GM21360 (cell line): ENCODE results near the gene UGGT1.
"Not testable (repeated sequence)": the region's sequence is repeated elsewhere in the genome, so short reads cannot be mapped to it uniquely, and the experiment has no call there.

Source experiments
- ATAC-seq: cut with Tn5 transposase; IDR thresholded peaks from one replicate; pipeline ENCODE4 v1.9.1; 2021; ENCODE audit warnings: mild to moderate bottlenecking, moderate library complexity; ENCODE audit not compliant: unreplicated experiment

UGGT1 gene

DNA sequence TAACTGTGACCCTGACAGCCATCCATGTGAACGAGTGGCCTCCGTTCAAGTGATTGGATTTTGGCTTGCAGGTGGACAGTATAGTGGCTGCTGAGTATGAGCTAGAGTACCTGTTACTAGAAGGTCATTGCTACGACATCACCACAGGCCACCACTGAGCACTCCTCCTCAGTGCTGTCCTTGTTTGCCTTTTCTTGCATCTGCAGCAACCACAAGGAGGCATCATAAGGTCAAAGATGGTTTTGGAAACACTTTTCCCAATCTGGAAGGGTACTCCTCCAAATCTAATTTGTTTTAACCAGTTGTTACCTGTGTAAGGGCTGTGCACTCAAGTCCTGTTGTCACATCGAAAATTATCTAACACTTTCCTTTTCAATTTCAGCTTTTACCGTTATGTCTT lies 81.2 kb downstream of the UGGT1 start:
- no peak for ATAC-seq

DNA sequence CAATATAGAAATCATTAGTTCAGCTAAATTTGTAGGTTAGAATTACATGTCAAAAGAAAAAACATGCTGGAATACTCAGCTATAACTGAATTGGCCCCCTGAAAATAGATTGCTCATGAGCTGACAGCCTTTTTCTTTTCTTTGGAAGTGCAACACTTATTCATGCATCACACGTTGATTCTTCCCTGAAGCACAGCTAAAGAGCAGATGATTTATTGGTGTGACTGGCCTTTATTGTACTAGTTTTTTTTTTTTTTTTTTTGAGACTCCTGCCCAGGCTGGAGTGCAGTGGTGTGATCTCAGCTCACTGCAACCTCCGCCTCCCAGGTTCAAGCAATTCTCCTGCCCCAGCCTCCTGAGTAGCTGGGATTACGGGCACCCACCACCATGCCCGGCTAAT lies 83.1 kb downstream of the UGGT1 start:
- not testable (repeated sequence) for ATAC-seq

DNA sequence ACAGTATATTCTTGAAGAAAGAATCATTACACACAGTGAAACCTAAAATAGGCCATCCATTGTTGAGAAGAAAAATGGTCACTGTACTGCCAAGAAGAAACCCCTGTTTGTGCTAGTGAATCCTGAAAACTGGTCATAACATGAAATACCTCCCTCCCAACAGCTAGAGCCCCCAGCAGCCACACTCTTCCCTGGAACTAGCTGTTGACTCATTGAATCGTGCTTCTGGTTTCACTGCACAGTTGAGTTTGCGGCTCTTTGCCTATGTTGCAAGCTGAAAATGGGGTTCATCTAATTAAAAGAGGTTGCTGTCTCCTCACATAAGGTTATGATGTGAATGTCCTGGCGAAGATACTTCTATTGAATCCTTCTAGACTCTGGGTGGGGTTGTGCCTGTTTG lies 86.3 kb downstream of the UGGT1 start:
- no peak for ATAC-seq

DNA sequence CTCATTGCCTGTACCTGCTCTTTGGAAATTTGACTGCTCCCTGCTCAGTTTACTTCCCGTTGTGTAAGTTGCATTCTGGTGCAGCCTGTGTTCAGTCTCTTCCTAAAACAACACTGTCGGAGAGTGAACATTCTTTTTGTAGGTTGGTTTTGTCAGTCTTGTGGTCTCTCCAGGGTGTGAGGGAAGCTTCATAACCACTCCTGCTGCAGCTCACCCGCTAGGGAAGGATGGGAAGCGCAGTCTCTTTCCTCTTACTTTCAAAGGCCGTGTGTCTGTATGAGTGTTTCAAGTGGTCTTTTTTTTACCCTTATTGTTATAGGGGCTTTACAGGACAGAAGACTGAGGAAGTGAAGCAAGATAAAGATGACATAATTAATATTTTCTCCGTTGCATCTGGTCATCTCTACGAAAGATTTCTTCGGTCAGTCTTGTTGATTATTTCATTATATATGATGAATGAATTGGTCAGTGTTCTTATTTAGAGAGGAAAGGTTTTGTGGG lies 87.2 kb downstream of the UGGT1 start:
- ATAC-seq = no peak

GRCh38 chr2:128178650-128179460 lies 87.9 kb downstream of the UGGT1 start:
- peak; percentile 74 for ATAC-seq

DNA sequence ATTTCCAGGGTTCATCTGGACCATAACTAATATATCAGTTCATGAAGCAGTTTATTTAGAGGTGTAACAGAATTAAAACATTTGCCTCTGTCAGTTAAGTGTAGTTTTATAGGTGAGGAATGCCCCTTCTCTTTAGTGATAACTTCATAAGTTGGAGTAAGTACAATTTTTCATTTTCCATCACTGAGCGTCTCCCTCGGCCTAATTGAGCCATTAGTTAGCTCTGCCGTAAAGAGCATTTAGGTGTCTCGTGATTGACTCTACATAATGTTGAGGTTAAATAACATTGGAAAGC lies 88.4 kb downstream of the UGGT1 start:
- ATAC-seq = no peak

GRCh38 chr2:128180031-128180430 lies 89.0 kb downstream of the UGGT1 start:
- ATAC-seq = no peak

- no peak for ATAC-seq
Measured at GRCh38 chr2:128185576-128185975, 94.6 kb downstream of the UGGT1 start.

DNA sequence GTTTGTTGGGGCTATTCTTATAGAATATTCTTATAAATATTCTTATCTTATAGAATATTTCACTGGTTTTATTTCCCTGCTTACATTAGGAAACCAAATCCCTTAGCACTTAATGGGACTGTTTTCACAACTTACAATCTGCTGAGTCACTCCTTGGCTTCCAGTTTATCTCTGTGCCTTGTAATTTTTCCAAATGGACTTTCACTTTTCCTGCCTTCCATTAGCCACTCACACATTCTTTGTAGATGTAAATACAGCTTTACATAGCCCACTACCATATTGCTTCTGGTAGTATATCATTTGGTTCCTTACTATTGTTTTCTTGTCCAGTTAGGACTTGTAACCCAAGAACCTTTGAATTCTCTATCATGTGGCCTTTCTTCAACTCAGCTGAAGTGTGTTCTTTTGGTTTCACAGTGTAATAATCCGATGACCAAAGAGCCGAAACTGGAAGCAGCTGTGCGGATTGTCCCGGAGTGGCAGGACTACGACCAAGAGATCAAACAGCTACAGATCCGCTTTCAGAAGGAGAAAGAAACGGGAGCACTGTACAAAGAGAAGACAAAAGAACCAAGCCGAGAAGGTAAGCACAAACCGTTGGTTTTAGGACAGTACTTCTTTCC lies 96.1 kb downstream of the UGGT1 start:
- no peak for ATAC-seq

- no peak for ATAC-seq
Measured at GRCh38 chr2:128195435-128195984, 104.5 kb downstream of the UGGT1 start.

- no peak for ATAC-seq
Measured at GRCh38 chr2:128196026-128196425, 105.0 kb downstream of the UGGT1 start.

DNA sequence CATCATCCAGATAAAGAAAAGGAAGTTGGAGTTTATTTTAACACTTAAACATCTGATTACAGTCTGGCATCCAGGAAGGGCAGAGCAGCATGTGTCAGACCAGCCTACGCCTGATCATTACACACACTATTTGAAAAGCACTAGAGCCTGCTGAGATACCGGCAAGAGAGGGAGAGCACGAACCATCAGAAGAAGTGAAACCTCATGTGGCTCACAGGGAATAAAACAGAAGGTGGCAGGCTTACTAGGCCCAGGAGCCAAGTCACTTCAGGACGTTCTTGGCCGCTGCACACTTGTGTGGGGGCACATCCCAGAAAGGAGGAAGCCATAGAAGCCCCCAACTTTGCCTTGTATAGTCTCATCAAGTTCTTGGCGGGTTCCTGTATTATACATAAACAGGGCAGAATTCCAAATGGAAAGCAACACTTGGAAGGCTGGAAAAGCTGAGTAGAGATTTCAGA lies 105.5 kb downstream of the UGGT1 start:
- ATAC-seq = no peak

- no peak for ATAC-seq
Measured at GRCh38 chr2:128197059-128197458, 106.1 kb downstream of the UGGT1 start.

DNA sequence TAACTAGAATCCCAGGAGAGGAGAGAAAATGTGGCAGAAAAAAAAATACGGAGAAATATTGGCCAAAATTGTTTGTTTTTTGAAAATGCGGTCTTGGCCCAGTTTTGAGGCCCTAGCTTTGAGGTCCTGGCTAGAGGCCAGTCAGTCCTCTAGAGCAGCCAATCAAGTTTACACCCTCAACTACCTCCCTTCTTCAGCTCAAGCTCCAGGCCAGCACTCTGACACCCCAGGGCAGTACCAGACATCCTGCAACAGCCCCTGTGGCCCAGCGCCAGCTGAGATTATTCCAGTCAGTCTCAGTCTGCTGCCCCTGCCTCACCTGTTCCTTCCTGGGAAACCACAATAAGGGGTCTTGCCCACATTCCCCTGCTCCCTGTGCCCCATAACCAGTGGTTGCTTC lies 107.7 kb downstream of the UGGT1 start:
- no peak for ATAC-seq

DNA sequence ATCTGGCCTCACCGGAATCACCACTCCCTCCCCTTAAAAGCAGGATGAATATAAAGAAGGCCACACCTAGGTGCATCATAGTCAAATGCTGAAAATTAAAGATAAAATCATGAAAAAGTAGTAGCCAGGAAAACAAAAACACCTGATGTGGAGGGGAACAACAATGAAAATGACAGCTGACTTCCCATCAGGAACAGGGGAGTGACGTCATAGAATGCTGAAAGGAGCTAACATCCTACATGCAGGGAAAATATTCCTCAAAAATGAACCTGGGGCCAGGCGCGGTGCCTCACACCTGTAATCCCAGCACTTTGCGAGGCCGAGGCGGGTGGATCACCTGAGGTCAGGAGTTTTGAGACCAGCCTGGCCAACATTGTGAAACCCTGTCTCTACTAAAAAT lies 108.1 kb downstream of the UGGT1 start:
- no peak for ATAC-seq

- no peak for ATAC-seq
Measured at GRCh38 chr2:128202791-128203190, 111.8 kb downstream of the UGGT1 start.

- ATAC-seq = no peak
Measured at GRCh38 chr2:128206245-128206644, 115.2 kb downstream of the UGGT1 start.

- no peak for ATAC-seq
Measured at GRCh38 chr2:128208023-128208422, 117.0 kb downstream of the UGGT1 start.

- not testable (repeated sequence) for ATAC-seq
Measured at GRCh38 chr2:128208631-128209324, 117.8 kb downstream of the UGGT1 start.

- no peak for ATAC-seq
Measured at GRCh38 chr2:128214251-128214650, 123.3 kb downstream of the UGGT1 start.

GRCh38 chr2:128214866-128215460 lies 124.0 kb downstream of the UGGT1 start:
- ATAC-seq = no peak
